K562 (cell line): ENCODE data around the gene CECR2. TPM values are rescaled to one million over a fixed set of nuclear protein-coding genes. Genes with fewer than 3 reads are reported as not detected.

ENCODE experiments used
- ATAC-seq: fragments of 200-7000 bp; cut with Tn5 transposase; 3 replicates; pipeline ENCODE4 v1.9.1; 2020; ENCODE audit warnings: moderate library complexity
- BruUV-seq: library from RNA; stranded (reverse); fragments of 400-500 nt; replicated peaks from 2 replicates; lab custom pipeline; 2021; lab: Mats Ljungman, UMichigan
- CTCF ChIA-PET: fragments of 300-600 bp; formaldehyde crosslinking; extraction: SDS; loops from one replicate; lab custom pipeline; 2021; ENCODE audit warnings: low intra/inter-chr PET ratio; lab: Yijun Ruan, JAX
- POLR2A ChIA-PET: fragments of 300-600, 350-650 bp; sonication (Branson Sonifier 250); formaldehyde crosslinking; extraction: SDS; loops from one replicate; lab custom pipeline; 2021; ENCODE audit warnings: antibody characterized with exemption, inconsistent platforms; lab: Yijun Ruan, JAX
- DNase-seq, 4 experiments: peaks; one replicate each; pipeline versions ENCODE4 v3.0.0 to v3.0.0-alpha.2; 2011 to 2018; ENCODE audit warnings: low spot score in 3 of 4, mixed read lengths in 3 of 4; ENCODE audit errors: extremely low read depth in 1 of 4
- FAIRE-seq: peaks from 2 replicates; lab custom pipeline; 2011; peaks lifted over from hg19 to GRCh38; lab: Jason Lieb, UNC
- H2AFZ ChIP-seq: 2 replicates; pipeline ENCODE4 v1.6.0; 2011; ENCODE audit warnings: low read depth, low read length, control low read depth, inconsistent platforms
- H3K27ac ChIP-seq: fragments of 200-600 bp; 3 replicates; pipeline ENCODE4 v1.8.0; 2011; ENCODE audit warnings: low read depth, mild to moderate bottlenecking, control low read depth, inconsistent platforms, low read length, moderate library complexity, mixed read lengths; ENCODE audit errors: extremely low read depth
- H3K27me3 ChIP-seq, 2 experiments: fragments of 300-600 bp in 1 of 2; 2 replicates in 1 of 2; 3 replicates in 1 of 2; pipeline versions ENCODE4 v1.6.0 to v1.8.0; 2011; ENCODE audit warnings: inconsistent platforms in 2 of 2, low read length in 2 of 2, mild to moderate bottlenecking in 1 of 2, mixed read lengths in 1 of 2, moderate library complexity in 1 of 2; ENCODE audit not compliant: control insufficient read depth in 2 of 2, insufficient read depth in 2 of 2
- H3K36me3 ChIP-seq: fragments of 300-600 bp; 3 replicates; pipeline ENCODE4 v1.8.0; 2011; ENCODE audit warnings: mild to moderate bottlenecking, low read length, inconsistent platforms; ENCODE audit not compliant: control insufficient read depth, insufficient read depth
- H3K4me1 ChIP-seq, 2 experiments: fragments of 200-600 bp in 1 of 2; replicated peaks in 1 of 2; 2 replicates in 1 of 2; 3 replicates in 1 of 2; pipeline versions ENCODE4 v1.5.1 to v1.8.0; 2011; ENCODE audit warnings: inconsistent platforms in 2 of 2, low read length in 2 of 2, mild to moderate bottlenecking in 1 of 2, mixed read lengths in 1 of 2, moderate library complexity in 1 of 2; ENCODE audit not compliant: control insufficient read depth in 2 of 2, insufficient read depth in 2 of 2
- H3K4me2 ChIP-seq: 2 replicates; pipeline ENCODE4 v1.6.1; 2011; ENCODE audit warnings: low read length, control low read depth, inconsistent platforms, mixed read lengths; ENCODE audit not compliant: insufficient read depth
- H3K4me3 ChIP-seq: fragments of 200-600 bp; sonication (generic), shearing (Covaris generic); 2 replicates; pipeline ENCODE4 v1.5.1; 2016; ENCODE audit warnings: control low read depth, inconsistent platforms
- H3K79me2 ChIP-seq: fragments of 200-600 bp; 3 replicates; pipeline ENCODE4 v1.8.0; 2011; ENCODE audit warnings: low read length, inconsistent platforms; ENCODE audit not compliant: control insufficient read depth, insufficient read depth
- H3K9ac ChIP-seq, 2 experiments: 2 replicates each; pipeline versions ENCODE4 v1.6.0 to v1.6.1; 2011; ENCODE audit warnings: low read depth in 2 of 2, low read length in 2 of 2, control low read depth in 1 of 2, inconsistent platforms in 1 of 2, mild to moderate bottlenecking in 1 of 2, mixed read lengths in 1 of 2; ENCODE audit not compliant: insufficient read depth in 1 of 2
- H3K9me1 ChIP-seq: one replicate; pipeline ENCODE4 v1.6.0; 2011; ENCODE audit warnings: inconsistent platforms, mild to moderate bottlenecking, low read length, moderate library complexity; ENCODE audit not compliant: control insufficient read depth, insufficient read depth
- H3K9me3 ChIP-seq: replicated peaks from 2 replicates; pipeline ENCODE4 v1.5.1; 2011; ENCODE audit warnings: low read depth, low read length, inconsistent platforms; ENCODE audit not compliant: control insufficient read depth, insufficient read depth
- H4K20me1 ChIP-seq: replicated peaks from 2 replicates; pipeline ENCODE4 v1.6.1; 2011; ENCODE audit warnings: low read length, inconsistent platforms, mixed read lengths; ENCODE audit not compliant: control insufficient read depth, insufficient read depth
- CCNT2 ChIP-seq: IDR thresholded peaks from 2 replicates; pipeline ENCODE4 v1.6.1; 2011; ENCODE audit warnings: borderline replicate concordance, low read depth, mild to moderate bottlenecking, moderate library complexity, mixed read lengths, low read length; ENCODE audit not compliant: insufficient read length; ENCODE audit errors: extremely low read depth
- CHCHD3 ChIP-seq: fragments of 250-450 bp; sonication (Bioruptor Pico); IDR thresholded peaks from 2 replicates; pipeline ENCODE4 v2.1.2; 2022; ENCODE audit warnings: mild to moderate bottlenecking
- CTBP1 ChIP-seq: fragments of 450-650 bp; IDR thresholded peaks from 2 replicates; pipeline ENCODE4 v1.6.1; 2016; ENCODE audit warnings: borderline replicate concordance
- HNRNPUL1 ChIP-seq: fragments of 200-400 bp; formaldehyde crosslinking; IDR thresholded peaks from 2 replicates; pipeline ENCODE4 v1.6.1; 2017; ENCODE audit warnings: low read length
- HSF4 ChIP-seq: fragments of 250-450 bp; sonication (Bioruptor Pico); IDR thresholded peaks from 2 replicates; pipeline ENCODE4 v2.1.2; 2022; ENCODE audit warnings: mild to moderate bottlenecking, moderate library complexity, borderline replicate concordance
- IRF2 ChIP-seq: sonication (generic); formaldehyde crosslinking; IDR thresholded peaks from 2 replicates; pipeline ENCODE4 v1.8.1; 2022; ENCODE audit warnings: mild to moderate bottlenecking, missing genetic modification reagents
- PTTG1 ChIP-seq: fragments of 450-650 bp; IDR thresholded peaks from 2 replicates; pipeline ENCODE4 v1.6.1; 2016; ENCODE audit warnings: low read depth, mild to moderate bottlenecking, missing genetic modification characterization, missing compliant biosample characterization
- SMC3 ChIP-seq: conservative IDR thresholded peaks from 2 replicates; pipeline ENCODE4 v1.6.1; 2011; ENCODE audit warnings: low read depth, low read length, improper control_type of control experiment; ENCODE audit not compliant: insufficient read depth
- USF1 ChIP-seq: sonication (generic); formaldehyde crosslinking; IDR thresholded peaks from 2 replicates; pipeline ENCODE4 v1.9.0; 2022; ENCODE audit warnings: mild to moderate bottlenecking, missing genetic modification reagents
- ZC3H11A ChIP-seq: IDR thresholded peaks from 2 replicates; pipeline ENCODE4 v1.6.1; 2012; ENCODE audit warnings: low read depth, low read length, improper control_type of control experiment
- WGBS: fragments of 100-300 bp; shearing (Covaris generic); methylation state at CpG from one replicate; pipeline ENCODE4 v1.1.6; 2016; ENCODE audit warnings: low coverage, mixed read lengths; ENCODE audit not compliant: insufficient coverage; ENCODE audit errors: missing lambda C conversion rate; 5-methylcytosine and 5-hydroxymethylcytosine counted together
- in situ Hi-C: fragments of 300-500 bp; cut with MboI; formaldehyde crosslinking; loops from 4 replicates; pipeline ENCODE4 v1.15.0; 2018; ENCODE audit warnings: inconsistent platforms, mixed read lengths
- intact Hi-C: fragments of 100-400 bp; cut with micrococcal nuclease; formaldehyde crosslinking; loops from 2 replicates; pipeline ENCODE4 v1.14.2; 2022
- polyA plus RNA-seq, 8 experiments: library from polyadenylated mRNA; depleted of rRNA in 4 of 8; stranded (reverse) in 5 of 8; unstranded in 3 of 8; fragments of >200 nt; fragmentation: Nextera tagmentation in 2 of 8; fragmentation: Illumina TruSeq in 1 of 8; extraction: Ambion mirVana in 2 of 8; extraction: Trizol in 1 of 8; gene quantifications; 2 replicates each; pipeline versions ENCODE4 v1.2.1 to v1.2.3, GENCODE V29; 2011 to 2014; ENCODE audit warnings: inconsistent platforms in 1 of 8, missing spikeins in 1 of 8
- total RNA-seq, 7 experiments: library from RNA; depleted of rRNA in 6 of 7; stranded (reverse); fragments of >200 nt in 6 of 7; fragmentation: Illumina TruSeq in 2 of 7; extraction: Trizol in 2 of 7; gene quantifications; 2 replicates each; pipeline versions ENCODE4 v1.2.1 to v1.2.3, GENCODE V29; 2011 to 2021; ENCODE audit warnings: low replicate concordance in 1 of 7

CECR2 gene
- total and polyA plus RNA-seq, 9 of the 15 experiments (the other 6 are each of a cell fraction or from before 2014, with no cell fraction given): 0.01 to 1.00 (median 0.27) TPM

GRCh38 chr22:17597217-17597616 is 228.0 kb downstream of the CECR2 start (continued):
- TF ChIP-seq USF1: no peak
- no peak for TF ChIP-seq HSF4 (CRISPR knock-in tag)
- no peak for TF ChIP-seq CCNT2
- TF ChIP-seq PTTG1 (tag): no peak
- no peak for TF ChIP-seq ZC3H11A

GRCh38 chr22:17598318-17598717 is 229.1 kb downstream of the CECR2 start:
- no peak overlapping the region for H3K9ac ChIP-seq
- CTCF ChIA-PET: no interaction called here
- TF ChIP-seq HNRNPUL1 (no peak), CTBP1 (no peak), SMC3 (no peak), IRF2 (CRISPR knock-in tag) (no peak), CHCHD3 (CRISPR knock-in tag) (no peak)

More at GRCh38 chr22:17598318-17598717, 229.1 kb downstream of the CECR2 start:
- Histone ChIP-seq H3K27ac (no peak overlapping the region), H3K9me1 (no peaks in the 10 kb centered on the region), H3K36me3 (peaks cover 77% of the 10 kb centered on the region), H4K20me1 (no peaks in the 10 kb centered on the region), H3K79me2 (peaks cover 2% of the 10 kb centered on the region; the same call in 2 of the 3 replicates), H3K9me3 (no peaks in the 10 kb centered on the region), H3K27me3 (no peaks in the 10 kb centered on the region), H3K4me2 (no peak overlapping the region), H2AFZ (no peak overlapping the region), H3K4me3 (no peak overlapping the region), H3K4me1 (no peaks in the 10 kb centered on the region)
- intact Hi-C loops: no loop called here
- in situ Hi-C loops: no loop called here
- BruUV-seq: no TSS peak
- no peak for DNase-seq
- no peak for FAIRE-seq
- ATAC-seq: no peak
- 97% methylated on average over 4 of the region's 4 CpGs for WGBS
- POLR2A ChIA-PET: interaction anchor here (0.6 to 2.2 kb wide), 3 partner anchors 8 to 39 kb away, joined by 4 to 10 read pairs (median 4); no protein-coding TSS in a partner anchor
